Common myeloid progenitor, CD34-positive (primary cell): ENCODE data around the gene STARD7.

Source experiments
- CTCF ChIA-PET: fragments of 350-600 bp; sonication (Branson Sonifier 250); formaldehyde crosslinking; loops from one replicate; lab custom pipeline; 2021; ENCODE audit warnings: antibody characterized with exemption; lab: Charles Lee
- POLR2A ChIA-PET: fragments of 350-600 bp; sonication (Branson Sonifier 250); formaldehyde crosslinking; loops from one replicate; lab custom pipeline; 2021; ENCODE audit warnings: antibody characterized with exemption; lab: Charles Lee
- DNase-seq, 3 donors: peaks; one replicate each; pipeline versions ENCODE4 v3.0.0 to v3.0.0-alpha.2; 2013
- H3K27ac ChIP-seq, 2 experiments: 1 replicate in 1 of 2; 2 replicates in 1 of 2; pipeline ENCODE4 v1.7.0; 2013; ENCODE audit warnings: inconsistent platforms in 2 of 2, low read length in 2 of 2, mild to moderate bottlenecking in 2 of 2, low read depth in 1 of 2, moderate library complexity in 1 of 2; ENCODE audit not compliant: severe bottlenecking in 2 of 2, insufficient read depth in 1 of 2, poor library complexity in 1 of 2
- H3K27me3 ChIP-seq, 5 experiments: replicated peaks in 2 of 5; 1 replicate in 3 of 5; 2 replicates in 2 of 5; pipeline versions ENCODE4 v1.6.1 to v1.7.0; 2013; ENCODE audit warnings: low read length in 4 of 5, mild to moderate bottlenecking in 2 of 5, moderate library complexity in 2 of 5, inconsistent platforms in 1 of 5; ENCODE audit not compliant: insufficient read depth in 5 of 5, control insufficient read depth in 4 of 5
- H3K36me3 ChIP-seq, 4 experiments: 1 replicate in 2 of 4; 2 replicates in 2 of 4; pipeline versions ENCODE4 v1.6.1 to v1.7.0; 2013; ENCODE audit warnings: low read length in 3 of 4, control low read depth in 1 of 4, mild to moderate bottlenecking in 1 of 4; ENCODE audit not compliant: control insufficient read depth in 4 of 4, insufficient read depth in 4 of 4
- H3K4me1 ChIP-seq, 4 experiments: 1 replicate in 3 of 4; 2 replicates in 1 of 4; pipeline versions ENCODE4 v1.6.1 to v1.7.1; 2013; ENCODE audit warnings: low read length in 3 of 4, mild to moderate bottlenecking in 3 of 4, control low read depth in 1 of 4, inconsistent platforms in 1 of 4, moderate library complexity in 1 of 4; ENCODE audit not compliant: control insufficient read depth in 4 of 4, insufficient read depth in 4 of 4; ENCODE audit errors: control extremely low read depth in 1 of 4
- H3K4me3 ChIP-seq, 7 experiments: 1 replicate in 4 of 7; 2 replicates in 3 of 7; pipeline versions ENCODE4 v1.5.1 to v1.7.0; 2013; ENCODE audit warnings: mild to moderate bottlenecking in 7 of 7, low read length in 6 of 7, moderate library complexity in 6 of 7, inconsistent platforms in 2 of 7, low read depth in 2 of 7, control low read depth in 1 of 7; ENCODE audit not compliant: insufficient read depth in 4 of 7, control insufficient read depth in 1 of 7; ENCODE audit errors: extremely low read depth in 1 of 7
- H3K9me3 ChIP-seq, 5 experiments: 1 replicate in 4 of 5; 2 replicates in 1 of 5; pipeline versions ENCODE4 v1.6.1 to v1.7.1; 2013; ENCODE audit warnings: low read length in 4 of 5, mild to moderate bottlenecking in 2 of 5, inconsistent platforms in 1 of 5, low read depth in 1 of 5, moderate library complexity in 1 of 5; ENCODE audit not compliant: control insufficient read depth in 4 of 5, insufficient read depth in 2 of 5; ENCODE audit errors: control extremely low read depth in 1 of 5
- WGBS: methylation state at CpG from one replicate; pipeline ENCODE4 v1.1.5; 2013; ENCODE audit not compliant: insufficient coverage; 5-methylcytosine and 5-hydroxymethylcytosine counted together

The STARD7 gene

DNA sequence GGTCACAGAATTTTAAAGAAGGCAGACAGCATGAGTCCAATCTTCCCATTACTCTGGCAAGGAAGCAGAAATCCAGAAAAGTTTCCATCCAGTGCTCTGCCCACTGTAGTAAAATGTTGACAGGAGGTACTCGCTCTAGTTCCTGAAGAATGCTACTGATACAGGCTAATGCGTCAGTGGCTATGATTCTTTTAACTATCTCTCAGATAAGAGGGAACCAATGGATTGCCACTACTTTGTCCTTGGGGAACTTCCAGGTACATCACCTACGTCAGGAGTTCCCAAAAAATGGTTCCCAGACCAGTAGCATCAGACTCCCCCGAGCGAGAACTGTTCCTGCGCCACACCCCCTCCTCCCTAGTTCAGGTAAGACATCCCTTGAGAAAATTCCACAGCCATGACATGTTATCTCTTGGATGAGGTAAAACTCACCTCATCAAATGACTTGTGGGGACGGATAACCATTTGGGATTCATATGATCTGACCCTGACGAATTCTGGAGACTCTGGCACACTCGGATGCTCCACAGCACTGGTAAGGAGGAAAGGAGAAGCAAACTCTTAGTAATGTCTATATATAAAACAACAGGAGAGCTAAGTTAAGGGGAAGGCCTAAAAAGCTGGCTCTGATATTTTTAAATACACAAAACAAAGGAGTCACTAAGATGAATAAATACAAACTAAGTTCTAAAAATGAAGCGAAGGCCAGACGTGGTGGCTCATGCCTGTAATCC, 16.5 kb downstream of the STARD7 start:
- Histone ChIP-seq H3K4me1 (no peaks in the 10 kb centered on the region), H3K27me3 (no peaks in the 10 kb centered on the region), H3K4me3 (no peak overlapping the region), H3K36me3 (peaks cover 17 to 71% (median 58%) of the 10 kb centered on the region in 4 experiments), H3K9me3 (no peaks in the 10 kb centered on the region), H3K27ac (no peak overlapping the region)
- no peak for DNase-seq
- CTCF ChIA-PET = interaction anchor here (1.0 to 3.3 kb wide), 6 partner anchors 9 to 215 kb away, joined by 3 to 13 read pairs (median 4); no protein-coding TSS in a partner anchor
- 99% methylated on average over 8 of the region's 11 CpGs for WGBS
- POLR2A ChIA-PET = interaction anchor here (0.5 kb wide), 1 partner anchor 13 kb away, joined by 3 read pairs; no protein-coding TSS in a partner anchor

DNA sequence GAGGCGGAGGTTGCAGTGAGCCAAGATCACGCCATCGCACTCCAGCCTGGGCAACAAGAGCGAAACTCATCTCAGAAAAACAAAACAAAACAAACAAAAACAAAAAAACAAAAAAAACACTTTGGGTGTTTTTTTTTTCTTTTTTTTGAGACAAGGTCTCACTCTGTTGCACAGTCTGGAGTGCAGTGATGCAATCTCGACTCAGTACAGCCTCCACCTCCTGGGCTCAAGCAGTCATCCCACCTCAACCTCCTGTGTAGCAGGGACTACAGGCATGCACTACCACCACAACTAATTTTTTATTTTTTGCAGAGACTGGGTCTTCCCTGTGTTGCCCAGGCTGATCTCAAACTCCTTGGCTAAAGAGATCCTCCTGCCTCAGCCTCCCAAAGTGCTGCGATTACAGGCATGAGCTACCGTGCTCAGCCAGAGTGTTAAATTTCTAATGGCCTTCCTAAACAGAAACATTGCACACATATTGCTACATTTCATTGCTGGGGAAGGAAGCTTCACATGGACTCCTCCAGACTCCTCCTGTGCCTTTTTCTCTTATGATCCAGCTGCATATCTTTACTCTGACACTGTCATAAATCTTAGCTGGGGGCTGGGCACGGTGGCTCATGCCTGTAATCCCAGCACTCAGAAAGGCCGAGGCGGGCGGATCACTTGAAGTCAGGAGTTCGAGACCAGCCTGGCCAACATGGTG, 19.7 kb downstream of the STARD7 start:
- Histone ChIP-seq H3K36me3 (peaks cover 19 to 84% (median 68%) of the 10 kb centered on the region in 4 experiments), H3K27ac (no peak overlapping the region), H3K4me3 (no peak overlapping the region), H3K9me3 (no peaks in the 10 kb centered on the region), H3K27me3 (no peaks in the 10 kb centered on the region), H3K4me1 (no peaks in the 10 kb centered on the region)
- no peak for DNase-seq
- POLR2A ChIA-PET = no interaction called here
- 100% methylated on average over 4 of the region's 12 CpGs for WGBS
- CTCF ChIA-PET = interaction anchor here (1.0 to 3.3 kb wide), 3 partner anchors 14 to 78 kb away, joined by 3 to 13 read pairs (median 10); partner anchors contain the start of gene ASTL

DNA sequence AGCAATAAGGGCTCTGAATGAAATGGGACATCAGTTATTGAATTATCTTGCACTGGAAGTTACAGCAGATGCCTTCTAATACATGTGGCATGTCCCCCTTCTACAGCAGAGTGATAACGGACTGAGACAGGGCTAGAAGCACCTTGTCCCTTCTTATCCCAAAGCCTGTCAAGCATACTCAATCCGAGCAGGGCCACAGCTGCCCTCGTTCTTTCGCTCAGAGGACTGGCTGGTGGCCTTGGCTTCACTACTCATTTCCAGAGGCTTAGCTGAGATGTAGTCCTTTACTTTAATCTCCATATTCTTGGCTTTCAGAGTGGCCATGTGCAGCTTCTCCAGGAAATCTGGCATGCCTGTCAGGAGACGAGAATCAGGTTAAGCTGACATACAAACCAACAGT, 22.1 kb downstream of the STARD7 start:
- no peaks in the 10 kb centered on the region for H3K9me3 ChIP-seq
- ChIA-PET CTCF (interaction anchor here (1.5 to 3.9 kb wide), 3 partner anchors 12 to 49 kb away, joined by 5 to 23 read pairs (median 16); partner anchors contain the start of gene ASTL), POLR2A (no interaction called here)
- no peaks in the 10 kb centered on the region for H3K27me3 ChIP-seq
- peaks cover 10 to 61% (median 47%) of the 10 kb centered on the region in 4 experiments for H3K36me3 ChIP-seq
- H3K4me3 ChIP-seq = no peak overlapping the region
- no peak overlapping the region for H3K27ac ChIP-seq
- DNase-seq = no peak
- H3K4me1 ChIP-seq = no peaks in the 10 kb centered on the region
- 96% methylated on average over 5 of the region's 5 CpGs for WGBS

DNA sequence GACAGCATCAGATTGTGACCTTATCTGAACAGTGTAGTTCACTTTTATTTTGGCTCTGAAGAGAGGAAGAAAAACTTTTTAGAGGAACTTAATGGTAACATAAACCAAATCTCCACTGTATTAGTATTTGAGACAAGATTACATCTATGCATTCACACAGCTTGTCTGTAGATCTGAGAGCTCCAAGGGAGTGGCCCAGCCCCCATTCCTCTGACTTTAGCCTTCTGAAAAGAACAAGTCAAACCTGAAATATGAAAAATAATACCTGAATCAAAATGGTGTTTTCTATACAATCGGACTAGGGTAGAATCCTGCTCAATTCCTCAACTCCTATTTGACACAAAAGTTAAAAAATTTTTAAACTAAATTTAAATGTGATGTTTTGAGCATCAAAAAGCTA, 23.1 kb downstream of the STARD7 start:
- no CpG with 5 or more reads among the region's 1 CpG for WGBS
- DNase-seq = no peak
- no peak overlapping the region for H3K27ac ChIP-seq
- H3K4me1 ChIP-seq = peaks cover 0 to 3% (median 0%) of the 10 kb centered on the region in 4 experiments
- no peaks in the 10 kb centered on the region for H3K9me3 ChIP-seq
- H3K36me3 ChIP-seq = peaks cover 6 to 50% (median 38%) of the 10 kb centered on the region in 4 experiments
- ChIA-PET CTCF (interaction anchor here (1.2 to 3.9 kb wide), 5 partner anchors 10 to 78 kb away, joined by 3 to 23 read pairs (median 3); partner anchors contain the start of gene ASTL), POLR2A (no interaction called here)
- H3K27me3 ChIP-seq = no peaks in the 10 kb centered on the region
- no peak overlapping the region for H3K4me3 ChIP-seq

DNA sequence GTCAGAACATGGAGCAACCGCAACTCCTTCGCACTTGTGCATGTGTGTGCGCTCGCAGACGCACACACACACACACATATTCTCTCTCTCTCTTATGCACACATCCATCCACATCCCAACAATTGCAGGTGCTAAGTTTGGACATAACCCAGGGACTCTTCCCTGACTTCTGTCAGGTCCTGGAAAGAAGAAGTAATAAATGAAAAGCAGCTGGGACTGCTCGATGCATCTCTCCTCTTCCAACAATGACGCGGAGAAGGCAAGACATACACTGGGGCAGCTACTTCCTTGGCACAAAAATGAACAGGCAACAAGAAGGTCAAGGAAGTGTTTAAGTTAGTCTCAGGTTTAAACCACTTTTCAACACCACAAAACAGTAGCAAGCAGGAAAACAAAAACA, 23.6 kb downstream of the STARD7 start:
- Histone ChIP-seq H3K27me3 (no peaks in the 10 kb centered on the region), H3K4me3 (no peak overlapping the region), H3K36me3 (peaks cover 6 to 46% (median 35%) of the 10 kb centered on the region in 4 experiments), H3K4me1 (peaks cover 0 to 3% (median under 1%) of the 10 kb centered on the region in 4 experiments), H3K9me3 (no peaks in the 10 kb centered on the region), H3K27ac (no peak overlapping the region)
- POLR2A ChIA-PET = no interaction called here
- CTCF ChIA-PET = interaction anchor here (1.2 to 3.9 kb wide), 5 partner anchors 10 to 79 kb away, joined by 3 to 23 read pairs (median 3); partner anchors contain the start of gene ASTL
- no peak for DNase-seq
- 88% methylated on average over 2 of the region's 8 CpGs for WGBS

DNA sequence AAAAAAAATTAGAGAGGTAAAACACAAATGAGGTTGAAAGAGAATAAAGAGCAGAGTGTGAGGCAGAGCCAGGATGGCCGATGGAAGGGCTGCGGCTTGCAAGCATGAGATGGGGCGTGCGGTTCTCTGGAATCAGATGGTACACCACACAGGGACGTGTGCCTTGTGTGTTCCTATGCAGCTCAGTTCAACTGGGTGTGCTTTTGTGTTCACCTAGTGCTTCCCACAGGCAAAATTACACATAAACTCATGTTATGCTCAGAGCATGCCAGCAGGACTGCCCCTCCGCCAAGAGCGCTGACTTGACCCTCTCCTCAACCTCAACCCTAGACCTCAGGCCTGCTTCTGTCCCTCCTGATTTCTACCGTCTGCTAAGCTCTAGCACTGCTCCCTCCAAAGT, 24.4 kb downstream of the STARD7 start:
- peaks cover 6 to 40% (median 31%) of the 10 kb centered on the region in 4 experiments for H3K36me3 ChIP-seq
- peak overlapping the region in 1 of 2 experiments; percentile 35 for H3K27ac ChIP-seq
- peaks cover 0 to 3% (median under 1%) of the 10 kb centered on the region in 4 experiments for H3K4me1 ChIP-seq
- 97% methylated on average over 7 of the region's 8 CpGs for whole genome bisulfite sequencing
- ChIA-PET CTCF (interaction anchor here (0.8 to 3.9 kb wide), 5 partner anchors 9 to 79 kb away, joined by 3 to 23 read pairs (median 3); partner anchors contain the start of gene ASTL), POLR2A (interaction anchor here (0.6 kb wide), 1 partner anchor 72 kb away, joined by 5 read pairs; no protein-coding TSS in a partner anchor)
- H3K4me3 ChIP-seq = no peak overlapping the region
- DNase-seq = no peak
- H3K27me3 ChIP-seq = no peaks in the 10 kb centered on the region
- no peaks in the 10 kb centered on the region for H3K9me3 ChIP-seq
